Fibroblast of villous mesenchyme (primary cell): Measurements from ENCODE around the gene IFRD2. TPM values are rescaled to one million over a fixed set of nuclear protein-coding genes. Genes with fewer than 3 reads are reported as not detected.
"Not testable (repeated sequence)": the region's sequence is repeated elsewhere in the genome, so short reads cannot be mapped to it uniquely, and the experiment has no call there.

Experiments used
- DNase-seq: peaks from one replicate; pipeline ENCODE4 v3.0.0-alpha.2; 2010; ENCODE audit warnings: low read depth
- H3K4me3 ChIP-seq: 2 replicates; pipeline ENCODE4 v1.5.1; 2011; ENCODE audit warnings: low read depth, mild to moderate bottlenecking, low read length
- CTCF ChIP-seq: IDR thresholded peaks from 2 replicates; pipeline ENCODE4 v1.5.1; 2012; ENCODE audit warnings: low read depth, mild to moderate bottlenecking, low read length; ENCODE audit not compliant: insufficient read depth
- total RNA-seq: library from RNA; depleted of rRNA; stranded (reverse); fragments of >200 nt; gene quantifications from 2 replicates; pipeline ENCODE4 v1.2.3, GENCODE V29; 2012

IFRD2 gene
- total RNA-seq, 1 donor: 82.0 TPM

- TF ChIP-seq CTCF: peak; percentile 99
- H3K4me3 ChIP-seq: peak overlapping the region; percentile 51
- peak; percentile 88 for DNase-seq
Measured at GRCh38 chr3:50245831-50246516, 46.3 kb downstream of the IFRD2 start.

GRCh38 chr3:50245251-50245745 lies 46.9 kb downstream of the IFRD2 start:
- DNase-seq: no peak
- H3K4me3 ChIP-seq: no peak overlapping the region
- no peak for TF ChIP-seq CTCF

- H3K4me3 ChIP-seq, DNase-seq: not testable (repeated sequence)
Measured at GRCh38 chr3:50244813-50245212, 47.4 kb downstream of the IFRD2 start.

GRCh38 chr3:50243543-50243895 lies 48.7 kb downstream of the IFRD2 start:
- DNase-seq: no peak
- no peak for TF ChIP-seq CTCF
- no peak overlapping the region for H3K4me3 ChIP-seq

GRCh38 chr3:50242851-50243542 lies 49.2 kb downstream of the IFRD2 start:
- peak; percentile 55 for DNase-seq
- TF ChIP-seq CTCF: no peak
- H3K4me3 ChIP-seq: no peak overlapping the region

GRCh38 chr3:50242381-50242770 lies 49.9 kb downstream of the IFRD2 start:
- TF ChIP-seq CTCF: no peak
- DNase-seq: no peak
- no peak overlapping the region for H3K4me3 ChIP-seq

- TF ChIP-seq CTCF: no peak
Measured at GRCh38 chr3:50241713-50242380, 50.4 kb downstream of the IFRD2 start.

More at GRCh38 chr3:50241713-50242380, 50.4 kb downstream of the IFRD2 start:
- no peak for DNase-seq
- no peak overlapping the region for H3K4me3 ChIP-seq
